ENCODE data around the gene OGN.

DNA sequence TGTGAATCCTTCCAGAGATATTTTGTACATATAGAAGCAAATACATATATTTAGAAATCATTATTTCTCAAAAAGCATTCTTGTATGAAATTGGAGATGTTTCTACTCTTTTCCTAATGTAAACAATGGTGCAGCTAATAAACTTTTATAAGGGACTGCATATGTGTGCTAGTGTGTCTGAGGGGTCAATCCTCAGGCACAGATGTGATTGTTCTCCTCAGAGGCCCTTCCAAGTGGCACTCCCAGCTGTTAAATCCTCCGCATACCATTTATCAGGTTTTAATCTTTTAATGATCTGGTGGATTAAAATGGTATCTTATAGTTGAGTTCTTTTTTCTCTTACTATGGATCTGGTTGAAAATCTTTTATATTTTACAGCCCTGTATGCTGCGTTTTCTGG, 25.5 kb upstream of the OGN start:
- no peak for TF ChIP-seq POLR2A (IDR thresholded peaks at IDR 0.05; ENCODE audit: low read depth, low read length)
- TF ChIP-seq TAF1 (IDR thresholded peaks at IDR 0.05; ENCODE audit: borderline replicate concordance, low read depth, low read length) = no peak

All from GM12892 (cell line).